Endothelial cell of umbilical vein (primary cell): ENCODE measurements around the gene CYP2F1. TPM values are rescaled to one million over a fixed set of nuclear protein-coding genes. Genes with fewer than 3 reads are reported as not detected.

Experiments
- BruUV-seq: library from RNA; stranded (reverse); fragments of 400-500 nt; replicated peaks from 2 replicates; lab custom pipeline; 2021; lab: Mats Ljungman, UMichigan
- CTCF ChIA-PET: fragments of 300-600, 350-600 bp; sonication (Branson Sonifier 250); formaldehyde crosslinking; loops from one replicate; lab custom pipeline; 2021; ENCODE audit warnings: antibody characterized with exemption, inconsistent platforms; lab: Charles Lee
- POLR2A ChIA-PET: fragments of 300-600, 350-600 bp; sonication (Branson Sonifier 250); formaldehyde crosslinking; loops from one replicate; lab custom pipeline; 2021; ENCODE audit warnings: antibody characterized with exemption, inconsistent platforms; lab: Charles Lee
- DNase-seq: peaks from one replicate; pipeline ENCODE4 v3.0.0-alpha.2; 2011; ENCODE audit warnings: low read depth, low spot score
- FAIRE-seq: peaks from 2 replicates; lab custom pipeline; 2011; peaks lifted over from hg19 to GRCh38; lab: Jason Lieb, UNC
- H2AFZ ChIP-seq: 2 replicates; pipeline ENCODE4 v1.6.0; 2012; ENCODE audit warnings: low read depth, low read length, control low read depth, inconsistent platforms
- H3K27ac ChIP-seq: 2 replicates; pipeline ENCODE4 v1.5.1; 2011; ENCODE audit warnings: low read depth, mild to moderate bottlenecking, control low read depth, low read length, moderate library complexity; ENCODE audit not compliant: insufficient read depth
- H3K27me3 ChIP-seq, 2 experiments: 2 replicates each; pipeline versions ENCODE4 v1.6.0 to v1.6.1; 2011; ENCODE audit warnings: low read length in 2 of 2, mixed read lengths in 1 of 2; ENCODE audit not compliant: control insufficient read depth in 2 of 2, insufficient read depth in 2 of 2
- H3K36me3 ChIP-seq, 2 experiments: 2 replicates in 1 of 2; 3 replicates in 1 of 2; pipeline ENCODE4 v1.5.1; 2011; ENCODE audit warnings: low read length in 2 of 2, mild to moderate bottlenecking in 1 of 2, moderate library complexity in 1 of 2; ENCODE audit not compliant: control insufficient read depth in 2 of 2, insufficient read depth in 2 of 2; ENCODE audit errors: extremely low read depth in 1 of 2
- H3K4me1 ChIP-seq: 3 replicates; pipeline ENCODE4 v1.5.1; 2011; ENCODE audit warnings: mild to moderate bottlenecking, low read length; ENCODE audit not compliant: control insufficient read depth, insufficient read depth; ENCODE audit errors: extremely low read depth
- H3K4me2 ChIP-seq: 2 replicates; pipeline ENCODE4 v1.6.1; 2011; ENCODE audit warnings: low read length, control low read depth, mixed read lengths; ENCODE audit not compliant: insufficient read depth
- H3K4me3 ChIP-seq, 3 experiments: fragments of 200-600 bp in 1 of 3; sonication (generic), shearing (Covaris generic) in 1 of 3; replicated peaks in 1 of 3; 2 replicates each; pipeline ENCODE4 v1.5.1; 2011 to 2016; ENCODE audit warnings: control low read depth in 3 of 3, low read length in 3 of 3, mild to moderate bottlenecking in 2 of 3, inconsistent platforms in 1 of 3, low read depth in 1 of 3, moderate library complexity in 1 of 3; ENCODE audit not compliant: insufficient read depth in 1 of 3
- H3K79me2 ChIP-seq: 2 replicates; pipeline ENCODE4 v1.6.0; 2012; ENCODE audit warnings: low read length, inconsistent platforms; ENCODE audit not compliant: control insufficient read depth, insufficient read depth
- H3K9ac ChIP-seq: replicated peaks from 2 replicates; pipeline ENCODE3; 2011; ENCODE audit warnings: low read length, control low read depth; ENCODE audit not compliant: insufficient read depth; ENCODE audit errors: extremely low read depth
- H3K9me1 ChIP-seq: replicated peaks from 3 replicates; pipeline ENCODE4 v1.6.0; 2011; ENCODE audit warnings: mild to moderate bottlenecking, low read length; ENCODE audit not compliant: control insufficient read depth, insufficient read depth; ENCODE audit errors: extremely low read depth
- H3K9me3 ChIP-seq: replicated peaks from 2 replicates; pipeline ENCODE4 v1.5.1; 2012; ENCODE audit warnings: low read length, inconsistent platforms; ENCODE audit not compliant: control insufficient read depth, insufficient read depth
- H4K20me1 ChIP-seq: replicated peaks from 2 replicates; pipeline ENCODE3; 2011; ENCODE audit warnings: mild to moderate bottlenecking, low read length; ENCODE audit not compliant: control insufficient read depth, insufficient read depth; ENCODE audit errors: extremely low read depth
- EZH2 ChIP-seq: IDR thresholded peaks from 2 replicates; pipeline ENCODE4 v1.6.1; 2012; ENCODE audit warnings: borderline replicate concordance, low read depth, mild to moderate bottlenecking, moderate library complexity, low read length, inconsistent platforms; ENCODE audit not compliant: severe bottlenecking
- FOS ChIP-seq: IDR thresholded peaks from 2 replicates; pipeline ENCODE4 v1.6.1; 2011; ENCODE audit warnings: mild to moderate bottlenecking, low read length, moderate library complexity, borderline replicate concordance; ENCODE audit not compliant: insufficient read depth
- GATA2 ChIP-seq: IDR thresholded peaks from 2 replicates; pipeline ENCODE4 v1.7.0; 2011; ENCODE audit warnings: low read depth, mild to moderate bottlenecking, moderate library complexity, mixed read lengths, low read length; ENCODE audit not compliant: insufficient read length, insufficient read depth
- JUN ChIP-seq: IDR thresholded peaks from 2 replicates; pipeline ENCODE4 v1.6.1; 2011; ENCODE audit warnings: borderline replicate concordance, low read depth; ENCODE audit not compliant: insufficient read length, insufficient read depth
- MYC ChIP-seq: IDR thresholded peaks from one replicate; pipeline ENCODE4 v1.6.1; 2011; ENCODE audit warnings: mild to moderate bottlenecking, low read depth, low read length
- POLR2A ChIP-seq: IDR thresholded peaks from 2 replicates; pipeline ENCODE4 v1.6.1; 2012; ENCODE audit warnings: low read depth, mild to moderate bottlenecking, control low read depth, low read length
- POLR2AphosphoS5 ChIP-seq: IDR thresholded peaks from 2 replicates; pipeline ENCODE4 v1.6.1; 2012; ENCODE audit warnings: low read depth, mild to moderate bottlenecking, control low read depth, low read length, moderate library complexity; ENCODE audit not compliant: insufficient read depth
- dilution Hi-C: fragments of 300-500 bp; cut with MboI; formaldehyde crosslinking; loops from one replicate; pipeline ENCODE4 v1.15.0; 2019; ENCODE audit warnings: low sequenced_read_pairs; ENCODE audit not compliant: extremely low pct_ligation_motif_present
- intact Hi-C: fragments of 100-400 bp; cut with micrococcal nuclease; formaldehyde crosslinking; loops from one replicate; pipeline ENCODE4 v1.10.0; 2022
- polyA plus RNA-seq, 4 experiments: library from polyadenylated mRNA; depleted of rRNA in 3 of 4; stranded (reverse) in 3 of 4; unstranded in 1 of 4; fragments of >200 nt; gene quantifications; 2 replicates each; pipeline versions ENCODE4 v1.2.1 to v1.2.3, GENCODE V29; 2011 to 2012; ENCODE audit warnings: missing spikeins in 1 of 4
- total RNA-seq: library from RNA; stranded (reverse); gene quantifications from 2 replicates; pipeline ENCODE4 v1.2.3, GENCODE V29; 2021
- TF ChIP-seq, protein P1 (sequence below): IDR thresholded peaks from 2 replicates; pipeline ENCODE4 v1.6.1; 2011; ENCODE audit not compliant: insufficient read depth, insufficient read length
- TF ChIP-seq, protein P2 (sequence below), 2 donors: IDR thresholded peaks; 1 replicate in 1 of 2; 2 replicates in 1 of 2; pipeline ENCODE4 v1.5.1; 2011; ENCODE audit warnings: low read length in 2 of 2, mild to moderate bottlenecking in 2 of 2, moderate library complexity in 2 of 2, control low read depth in 1 of 2, inconsistent platforms in 1 of 2, low read depth in 1 of 2; ENCODE audit not compliant: insufficient read depth in 1 of 2; ENCODE audit errors: extremely low read depth in 1 of 2

Gene CYP2F1
- total and polyA plus RNA-seq, 2 donors (not counting 3 experiments of a cell fraction or from before 2014, with no cell fraction given) = not detected

DNA sequence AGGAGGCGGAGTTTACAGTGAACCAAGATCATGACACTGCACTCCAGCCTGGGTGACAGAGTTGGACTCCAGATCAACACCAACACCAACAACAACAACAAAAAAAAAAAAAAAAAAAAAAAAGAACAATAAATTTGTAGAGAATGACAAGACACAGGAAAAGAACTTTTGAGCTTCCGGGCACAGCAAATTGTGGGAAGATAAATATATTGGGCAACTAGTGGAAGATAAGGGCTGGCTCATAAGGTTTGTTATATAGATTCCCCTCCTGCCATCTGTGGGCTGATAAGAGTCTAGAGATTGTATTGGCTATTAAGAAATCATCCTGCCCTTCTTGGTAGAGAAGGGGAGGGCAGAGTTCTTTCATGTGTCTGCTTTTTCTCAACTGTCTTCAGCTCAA is 45.6 kb downstream of the CYP2F1 start:
- Histone ChIP-seq H3K9me3 (no peaks in the 10 kb centered on the region), H3K27ac (no peak overlapping the region), H3K27me3 (peaks cover 0 to 2% of the 10 kb centered on the region in 2 experiments), H3K36me3 (no peaks in the 10 kb centered on the region), H2AFZ (no peak overlapping the region), H3K4me2 (no peak overlapping the region), H3K9me1 (no peaks in the 10 kb centered on the region), H3K79me2 (no peaks in the 10 kb centered on the region), H3K4me3 (no peak overlapping the region), H4K20me1 (no peaks in the 10 kb centered on the region), H3K9ac (no peak overlapping the region), H3K4me1 (no peaks in the 10 kb centered on the region)
- no peak for DNase-seq
- FAIRE-seq = no peak
- intact Hi-C loops = no loop called here
- POLR2A ChIA-PET = interaction anchor here (0.6 to 0.7 kb wide), 2 partner anchors 103 to 747 kb away, joined by 3 read pairs; partner anchors contain the start of gene PRX
- BruUV-seq = no TSS peak
- TF ChIP-seq FOS = no peak
- no peak for TF ChIP-seq EZH2
- TF ChIP-seq MYC = no peak
- TF ChIP-seq POLR2AphosphoS5 = no peak
- TF ChIP-seq, protein P1, sequence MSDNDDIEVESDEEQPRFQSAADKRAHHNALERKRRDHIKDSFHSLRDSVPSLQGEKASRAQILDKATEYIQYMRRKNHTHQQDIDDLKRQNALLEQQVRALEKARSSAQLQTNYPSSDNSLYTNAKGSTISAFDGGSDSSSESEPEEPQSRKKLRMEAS = no peak
- TF ChIP-seq GATA2 = no peak
- TF ChIP-seq, protein P2, sequence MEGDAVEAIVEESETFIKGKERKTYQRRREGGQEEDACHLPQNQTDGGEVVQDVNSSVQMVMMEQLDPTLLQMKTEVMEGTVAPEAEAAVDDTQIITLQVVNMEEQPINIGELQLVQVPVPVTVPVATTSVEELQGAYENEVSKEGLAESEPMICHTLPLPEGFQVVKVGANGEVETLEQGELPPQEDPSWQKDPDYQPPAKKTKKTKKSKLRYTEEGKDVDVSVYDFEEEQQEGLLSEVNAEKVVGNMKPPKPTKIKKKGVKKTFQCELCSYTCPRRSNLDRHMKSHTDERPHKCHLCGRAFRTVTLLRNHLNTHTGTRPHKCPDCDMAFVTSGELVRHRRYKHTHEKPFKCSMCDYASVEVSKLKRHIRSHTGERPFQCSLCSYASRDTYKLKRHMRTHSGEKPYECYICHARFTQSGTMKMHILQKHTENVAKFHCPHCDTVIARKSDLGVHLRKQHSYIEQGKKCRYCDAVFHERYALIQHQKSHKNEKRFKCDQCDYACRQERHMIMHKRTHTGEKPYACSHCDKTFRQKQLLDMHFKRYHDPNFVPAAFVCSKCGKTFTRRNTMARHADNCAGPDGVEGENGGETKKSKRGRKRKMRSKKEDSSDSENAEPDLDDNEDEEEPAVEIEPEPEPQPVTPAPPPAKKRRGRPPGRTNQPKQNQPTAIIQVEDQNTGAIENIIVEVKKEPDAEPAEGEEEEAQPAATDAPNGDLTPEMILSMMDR (IDR thresholded peaks at IDR 0.05; ENCODE audit: extremely low read depth in 1 of 2, insufficient read depth in 1 of 2, low read depth in 1 of 2, low read length in 2 of 2) = no peak
- no peak for TF ChIP-seq POLR2A
- TF ChIP-seq JUN = no peak
- CTCF ChIA-PET = interaction anchor here (0.6 kb wide), 1 partner anchor 506 kb away, joined by 3 read pairs; no protein-coding TSS in a partner anchor
- dilution Hi-C loops = no loop called here
